Measurements from ENCODE around the gene TBC1D14.
"Not testable (repeated sequence)": the region's sequence is repeated elsewhere in the genome, so short reads cannot be mapped to it uniquely, and the experiment has no call there.

Gene TBC1D14

DNA sequence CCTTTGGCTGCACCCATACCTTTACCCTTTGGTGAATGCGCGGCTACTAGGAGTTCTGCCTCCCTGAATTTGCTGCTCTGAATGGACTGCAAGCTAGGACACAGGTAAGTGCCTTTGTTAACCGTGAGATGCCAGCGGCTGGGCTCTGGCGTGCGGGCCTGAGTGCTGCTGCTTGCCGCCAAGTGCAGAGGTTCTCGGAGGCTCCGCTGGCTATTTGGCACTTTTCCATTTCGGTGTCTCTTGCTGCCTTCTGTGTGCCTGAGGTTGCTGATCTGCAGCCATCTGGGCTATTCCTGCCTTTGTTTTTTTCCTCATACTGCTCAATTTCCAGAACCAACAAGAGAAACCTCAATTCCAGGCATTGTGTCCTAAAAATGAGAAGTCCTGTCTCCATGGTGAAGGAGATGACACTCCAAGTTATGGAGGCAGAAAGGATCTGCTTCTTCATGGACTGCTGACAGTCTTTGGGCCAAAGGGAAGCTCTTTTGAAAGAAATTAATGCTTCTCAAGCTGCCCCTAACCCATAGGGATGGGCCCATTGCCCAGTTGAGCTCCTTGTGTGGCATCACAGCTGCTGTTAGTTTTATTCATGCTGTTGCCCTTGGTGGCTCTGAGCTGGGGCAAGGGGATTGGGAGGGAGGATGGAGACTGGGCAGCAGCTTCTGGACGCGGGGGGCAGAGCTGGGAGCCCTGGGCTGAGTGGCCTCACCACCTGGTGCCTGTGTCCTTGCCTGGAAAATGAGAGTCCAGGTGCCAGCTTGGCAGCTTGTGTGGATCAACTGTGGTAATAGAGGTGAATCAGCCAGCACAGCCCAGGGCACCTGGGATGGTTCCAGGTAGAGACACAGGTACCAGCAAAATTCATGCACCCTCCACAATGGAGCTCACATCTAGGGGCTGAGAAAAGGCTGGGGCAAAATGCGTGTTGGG is 3.8 kb upstream of the TBC1D14 start:
- H3K4me3 ChIP-seq (ENCODE audit: low read depth, low read length) = no peak overlapping the region
- TF ChIP-seq, protein P1, sequence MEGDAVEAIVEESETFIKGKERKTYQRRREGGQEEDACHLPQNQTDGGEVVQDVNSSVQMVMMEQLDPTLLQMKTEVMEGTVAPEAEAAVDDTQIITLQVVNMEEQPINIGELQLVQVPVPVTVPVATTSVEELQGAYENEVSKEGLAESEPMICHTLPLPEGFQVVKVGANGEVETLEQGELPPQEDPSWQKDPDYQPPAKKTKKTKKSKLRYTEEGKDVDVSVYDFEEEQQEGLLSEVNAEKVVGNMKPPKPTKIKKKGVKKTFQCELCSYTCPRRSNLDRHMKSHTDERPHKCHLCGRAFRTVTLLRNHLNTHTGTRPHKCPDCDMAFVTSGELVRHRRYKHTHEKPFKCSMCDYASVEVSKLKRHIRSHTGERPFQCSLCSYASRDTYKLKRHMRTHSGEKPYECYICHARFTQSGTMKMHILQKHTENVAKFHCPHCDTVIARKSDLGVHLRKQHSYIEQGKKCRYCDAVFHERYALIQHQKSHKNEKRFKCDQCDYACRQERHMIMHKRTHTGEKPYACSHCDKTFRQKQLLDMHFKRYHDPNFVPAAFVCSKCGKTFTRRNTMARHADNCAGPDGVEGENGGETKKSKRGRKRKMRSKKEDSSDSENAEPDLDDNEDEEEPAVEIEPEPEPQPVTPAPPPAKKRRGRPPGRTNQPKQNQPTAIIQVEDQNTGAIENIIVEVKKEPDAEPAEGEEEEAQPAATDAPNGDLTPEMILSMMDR (IDR thresholded peaks at IDR 0.05; ENCODE audit: low read depth, low read length) = no peak

DNA sequence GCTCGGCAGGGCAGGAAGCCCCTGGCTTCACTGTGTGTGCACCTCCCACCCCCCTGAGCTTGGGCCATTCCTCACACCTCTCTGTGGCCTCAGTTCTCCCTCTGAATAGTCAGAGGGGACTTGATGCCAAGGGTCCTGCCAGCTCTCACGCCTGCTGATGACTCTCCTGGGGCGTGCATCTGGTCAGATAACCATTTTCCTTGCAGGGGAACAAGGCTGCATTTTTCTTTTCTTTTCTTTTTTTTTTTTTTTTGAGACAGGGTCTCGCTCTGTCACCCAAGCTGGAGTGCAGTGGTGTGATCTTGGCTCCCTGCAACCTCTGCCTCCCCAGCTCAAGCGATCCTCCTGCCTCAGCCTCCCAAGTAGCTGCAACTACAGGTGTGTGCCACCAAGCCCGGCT is 3.1 kb upstream of the TBC1D14 start:
- not testable (repeated sequence) for H3K4me3 ChIP-seq (ENCODE audit: low read depth, low read length)

DNA sequence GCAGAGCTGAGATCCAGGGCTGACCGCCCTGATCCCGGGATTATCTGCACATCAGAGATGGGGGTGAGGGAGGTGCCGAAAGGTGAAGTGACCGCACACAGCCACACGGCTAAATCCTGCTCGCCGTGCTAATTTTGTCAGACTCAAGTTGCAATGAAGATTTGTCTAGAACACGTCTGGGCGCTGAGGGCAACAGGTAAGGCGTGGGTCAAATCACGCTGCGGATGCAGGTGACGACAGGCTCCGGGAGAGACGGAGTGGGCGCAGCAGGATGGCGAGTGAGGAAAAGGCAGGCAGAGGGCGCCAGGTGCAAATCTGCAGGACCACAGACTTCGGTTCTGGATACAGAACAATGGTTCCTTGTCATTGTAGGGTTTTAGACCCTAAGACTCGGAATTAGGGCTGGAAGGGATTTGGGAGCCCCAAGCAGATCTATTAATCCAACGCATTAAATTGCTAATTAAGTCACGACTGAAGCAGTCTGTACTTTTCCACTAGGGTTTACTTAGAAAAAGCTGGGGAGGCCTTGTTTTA is 1.9 kb upstream of the TBC1D14 start:
- TF ChIP-seq, protein P1 (IDR thresholded peaks at IDR 0.05; ENCODE audit: low read depth, low read length) = 0 out of 2 replicates have a peak, but pooled peaks have one; percentile 14
- no peak overlapping the region for H3K4me3 ChIP-seq (ENCODE audit: low read depth, low read length)

DNA sequence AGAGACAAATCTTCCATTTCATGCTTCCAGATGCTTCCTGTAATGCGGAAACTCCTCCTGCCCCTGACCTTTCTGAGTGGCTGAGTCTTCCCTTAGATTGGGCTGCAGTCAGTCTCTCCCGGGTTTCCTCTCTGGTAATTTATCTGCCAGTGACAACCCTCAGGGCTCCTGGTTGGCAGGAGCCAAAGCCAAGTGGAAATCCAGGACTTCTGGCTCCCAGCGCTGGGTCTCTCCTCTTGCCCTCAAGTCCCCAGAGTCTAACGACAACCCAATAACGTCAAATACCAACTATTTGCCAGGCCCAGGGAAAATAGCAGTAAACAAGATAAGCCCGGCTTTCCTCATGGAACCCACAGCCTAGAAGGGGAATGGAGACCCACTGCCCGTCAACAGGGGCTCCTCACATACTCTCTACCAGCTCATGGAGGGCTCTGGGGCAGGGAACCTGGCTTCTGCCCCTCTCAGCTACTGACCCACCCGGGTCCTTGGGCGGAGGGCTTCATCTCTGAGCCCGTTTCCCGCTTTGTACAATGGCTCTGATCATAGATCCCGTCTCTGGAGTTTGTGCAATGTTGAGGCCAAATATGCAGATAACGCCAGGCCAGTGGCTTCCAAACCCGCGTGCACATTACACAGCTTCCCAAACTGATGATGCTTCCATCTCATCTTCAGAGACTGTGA is 1.1 kb upstream of the TBC1D14 start:
- H3K4me3 ChIP-seq (ENCODE audit: low read depth, low read length) = peak overlapping the region; percentile 63
- TF ChIP-seq, protein P1 (IDR thresholded peaks at IDR 0.05; ENCODE audit: low read depth, low read length) = no peak

DNA sequence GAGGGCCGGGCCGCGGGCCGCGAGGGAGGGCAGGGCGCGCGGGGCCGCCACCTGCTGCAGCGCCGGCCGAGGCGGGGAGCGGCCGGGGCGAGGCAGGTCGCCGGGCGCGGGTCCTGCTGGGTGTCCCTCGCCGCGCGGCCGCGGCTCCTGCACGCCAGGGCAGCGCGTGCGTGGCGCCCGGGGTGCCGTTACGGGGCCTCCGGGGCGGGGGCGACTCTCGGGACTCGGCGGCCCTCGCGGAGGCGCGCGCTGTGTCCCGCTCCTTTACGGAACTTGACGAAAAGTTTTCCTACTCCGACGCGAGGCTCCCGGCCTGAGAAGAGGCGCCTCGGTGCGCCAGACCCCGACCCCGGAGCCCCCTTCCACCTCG is 329 bp downstream of the TBC1D14 start:
- peak overlapping the region; percentile 63 for H3K4me3 ChIP-seq (ENCODE audit: low read depth, low read length)
- TF ChIP-seq, protein P1 (IDR thresholded peaks at IDR 0.05; ENCODE audit: low read depth, low read length) = no peak

DNA sequence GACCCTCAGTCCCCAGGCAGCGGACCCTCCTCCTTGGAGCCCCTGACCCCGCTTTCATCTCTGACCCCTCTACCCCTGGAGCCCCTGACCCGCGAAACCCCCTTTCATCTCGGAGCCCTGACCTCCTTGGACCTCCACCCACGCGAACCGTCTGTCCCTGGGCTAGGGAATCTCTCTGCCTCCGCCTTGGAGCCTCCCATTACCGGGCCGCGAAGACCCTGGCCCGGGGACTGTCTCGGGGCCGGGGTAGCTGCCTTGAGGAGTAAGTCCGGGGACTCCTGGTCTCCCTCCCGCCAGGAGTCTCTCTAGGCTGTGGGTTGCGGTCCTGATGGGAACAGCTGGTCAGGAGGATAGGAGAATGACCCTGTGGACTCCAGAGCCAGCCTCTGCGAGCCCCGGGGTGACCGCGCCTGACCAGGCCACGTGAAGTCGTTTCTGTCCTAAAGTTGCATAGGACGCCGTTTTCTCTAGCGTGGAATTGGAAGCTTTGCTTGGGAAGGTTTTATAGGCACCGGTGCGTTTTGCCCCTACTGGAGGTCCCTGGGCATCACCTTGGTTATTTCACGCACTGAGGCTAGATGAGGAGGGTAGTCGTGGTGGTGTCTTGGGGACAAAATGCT is 824 bp downstream of the TBC1D14 start:
- peak overlapping the region; percentile 63 for H3K4me3 ChIP-seq (ENCODE audit: low read depth, low read length)
- TF ChIP-seq, protein P1 (IDR thresholded peaks at IDR 0.05; ENCODE audit: low read depth, low read length) = 0 out of 2 replicates have a peak, but pooled peaks have one; percentile 5

DNA sequence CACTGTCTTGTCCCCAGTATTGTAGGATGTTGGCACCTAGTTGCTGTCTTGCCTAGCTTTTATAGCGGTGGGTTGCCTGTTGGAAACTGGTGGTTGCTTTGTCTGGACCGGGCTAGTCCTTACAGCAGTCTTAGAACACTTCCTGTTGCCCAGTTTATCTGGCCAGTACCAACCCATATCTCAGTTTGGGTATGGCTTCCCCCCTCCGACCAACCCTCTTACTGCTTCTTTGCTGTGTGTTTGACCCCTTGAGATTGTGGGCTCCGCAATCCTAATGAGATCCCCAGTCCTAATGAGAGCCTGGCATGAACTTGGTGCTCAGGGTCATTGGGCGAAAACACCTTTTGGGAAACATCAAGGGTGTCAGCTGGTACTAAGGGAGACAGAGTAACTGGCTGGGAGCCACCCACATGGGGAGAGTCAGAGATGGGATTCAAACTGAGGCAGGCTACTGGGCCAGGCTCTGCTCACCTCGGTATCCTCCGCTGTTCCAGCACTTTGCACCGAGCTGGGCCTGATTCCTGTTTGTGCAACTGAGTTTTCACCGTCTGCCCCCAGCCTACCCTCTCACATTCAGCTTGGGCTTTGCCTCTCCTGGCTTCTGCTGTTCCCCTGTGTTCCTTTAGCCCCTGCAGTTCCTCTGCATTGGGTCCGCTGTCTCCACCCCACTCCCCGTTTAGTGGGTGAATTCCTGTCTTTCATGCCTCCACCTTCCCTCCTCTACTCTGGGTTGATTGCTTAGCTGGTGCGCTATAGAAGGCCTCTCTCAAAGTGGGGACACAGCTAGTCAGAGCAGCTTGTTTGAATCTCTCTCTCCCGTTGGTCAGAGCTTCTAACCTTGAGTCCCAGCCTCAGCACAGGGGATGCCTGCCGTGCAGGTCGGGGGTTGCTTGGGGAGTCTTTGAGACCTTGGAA is 1.6 kb downstream of the TBC1D14 start:
- H3K4me3 ChIP-seq (ENCODE audit: low read depth, low read length) = peak overlapping the region; percentile 63
- TF ChIP-seq, protein P1 (IDR thresholded peaks at IDR 0.05; ENCODE audit: low read depth, low read length) = no peak

DNA sequence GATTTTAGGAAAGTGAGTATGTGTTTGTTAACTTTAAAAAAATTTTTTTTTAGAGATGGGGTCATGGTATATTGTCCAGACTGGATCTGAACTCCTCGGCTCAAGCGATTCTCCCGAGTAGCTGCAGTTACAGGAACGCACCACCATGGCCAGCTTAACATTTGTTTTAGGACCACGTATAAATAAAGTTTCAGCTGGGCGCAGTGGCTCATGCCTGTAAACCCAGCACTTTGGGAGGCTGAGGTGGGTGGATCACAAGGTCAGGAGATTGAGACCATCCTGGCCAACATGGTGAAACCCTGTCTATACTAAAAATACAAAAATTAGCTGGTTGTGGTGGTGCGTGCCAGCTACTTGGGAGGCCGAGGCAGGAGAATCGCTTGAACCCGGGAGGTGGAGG is 2.3 kb downstream of the TBC1D14 start:
- not testable (repeated sequence) for H3K4me3 ChIP-seq (ENCODE audit: low read depth, low read length)

All from WI38 (cell line).